D721Med (cell line): ENCODE results near the gene XRCC6.

Experiments
- DNase-seq: peaks from one replicate; pipeline ENCODE4 v3.0.0; 2011; ENCODE audit warnings: low spot score; ENCODE audit not compliant: insufficient read length
- FAIRE-seq: peaks from 2 replicates; lab custom pipeline; 2011; peaks lifted over from hg19 to GRCh38; lab: Jason Lieb, UNC
- CTCF ChIP-seq: IDR thresholded peaks from 2 replicates; pipeline ENCODE4 v1.5.1; 2012; ENCODE audit warnings: mild to moderate bottlenecking, control low read depth; ENCODE audit not compliant: insufficient read depth; ENCODE audit errors: missing control alignments

XRCC6 gene

GRCh38 chr22:41699264-41700107, 78.4 kb downstream of the XRCC6 start, which contains the start of gene MEI1:
MEI1 (plus strand) TSS chr22:41699503; CDS start chr22:41699539, 36 bp downstream.
- no peak for TF ChIP-seq CTCF
- DNase-seq (no peak), FAIRE-seq (no peak)

- FAIRE-seq, result no peak
- no peak for TF ChIP-seq CTCF
- no peak for DNase-seq
Measured at GRCh38 chr22:41700108-41700364, 78.9 kb downstream of the XRCC6 start.

GRCh38 chr22:41702763-41703162, 81.7 kb downstream of the XRCC6 start:
- no peak for DNase-seq
- TF ChIP-seq CTCF, result no peak
- no peak for FAIRE-seq

GRCh38 chr22:41709341-41709740, 88.2 kb downstream of the XRCC6 start:
- FAIRE-seq, result no peak
- no peak for DNase-seq
- no peak for TF ChIP-seq CTCF

- DNase-seq, result no peak
- no peak for FAIRE-seq
- no peak for TF ChIP-seq CTCF
Measured at GRCh38 chr22:41713004-41713403, 91.9 kb downstream of the XRCC6 start.
